OCI-LY7 (cell line): ENCODE measurements around the gene EHF. TPM values are rescaled to one million over a fixed set of nuclear protein-coding genes. Genes with fewer than 3 reads are reported as not detected.

Experiments used
- BruUV-seq: library from RNA; stranded (reverse); fragments of 400-500 nt; replicated peaks from 2 replicates; lab custom pipeline; 2021; lab: Mats Ljungman, UMichigan
- CTCF ChIA-PET: fragments of 300-600 bp; sonication (Branson Sonifier 250); formaldehyde crosslinking; loops from one replicate; lab custom pipeline; 2022; ENCODE audit warnings: antibody characterized with exemption; ENCODE audit not compliant: unreplicated experiment; lab: Charles Lee
- POLR2A ChIA-PET: fragments of 300-600 bp; sonication (Branson Sonifier 250); formaldehyde crosslinking; loops from one replicate; lab custom pipeline; 2022; ENCODE audit warnings: antibody characterized with exemption; lab: Charles Lee
- DNase-seq: peaks from one replicate; pipeline ENCODE4 v3.0.0-alpha.2; 2015; ENCODE audit warnings: low spot score
- H2AFZ ChIP-seq: fragments of 200-600 bp; sonication (generic), shearing (Covaris generic); 2 replicates; pipeline ENCODE4 v1.6.1; 2014; ENCODE audit warnings: mild to moderate bottlenecking, antibody characterized with exemption, low read length, moderate library complexity
- H3K27ac ChIP-seq: fragments of 200-600 bp; sonication (generic); 2 replicates; pipeline ENCODE4 v1.5.1; 2014; ENCODE audit warnings: mixed run types, low read depth, mild to moderate bottlenecking, moderate library complexity, low read length, inconsistent platforms; ENCODE audit not compliant: poor library complexity, severe bottlenecking
- H3K36me3 ChIP-seq: fragments of 200-600 bp; sonication (generic); 2 replicates; pipeline ENCODE4 v1.6.1; 2014; ENCODE audit warnings: mild to moderate bottlenecking, antibody characterized with exemption, low read length, moderate library complexity, mixed read lengths; ENCODE audit not compliant: insufficient read depth
- H3K4me1 ChIP-seq: fragments of 200-600 bp; sonication (generic); 2 replicates; pipeline ENCODE4 v1.5.1; 2014; ENCODE audit warnings: mild to moderate bottlenecking, low read length; ENCODE audit not compliant: insufficient read depth, poor library complexity, severe bottlenecking
- H3K4me2 ChIP-seq: fragments of 200-600 bp; sonication (generic); 2 replicates; pipeline ENCODE4 v1.6.1; 2014; ENCODE audit warnings: mild to moderate bottlenecking, low read length
- H3K4me3 ChIP-seq: fragments of 200-600 bp; sonication (generic); 2 replicates; pipeline ENCODE4 v1.5.1; 2014; ENCODE audit warnings: mild to moderate bottlenecking, low read depth, low read length; ENCODE audit not compliant: poor library complexity, severe bottlenecking
- H3K79me2 ChIP-seq: fragments of 200-600 bp; sonication (generic); 2 replicates; pipeline ENCODE4 v1.6.1; 2016; ENCODE audit warnings: low read depth, mild to moderate bottlenecking, low read length, moderate library complexity, mixed read lengths; ENCODE audit not compliant: insufficient read depth
- H3K9me2 ChIP-seq: fragments of 200-600 bp; sonication (generic); 2 replicates; pipeline ENCODE4 v1.6.1; 2016; ENCODE audit warnings: mild to moderate bottlenecking, low read length, mixed read lengths; ENCODE audit not compliant: insufficient read depth
- H3K9me3 ChIP-seq: fragments of 200-600 bp; sonication (generic); 2 replicates; pipeline ENCODE4 v1.6.1; 2014; ENCODE audit warnings: mild to moderate bottlenecking, mixed run types, low read length, mixed read lengths
- H4K20me1 ChIP-seq: fragments of 200-600 bp; sonication (generic); 2 replicates; pipeline ENCODE4 v1.6.1; 2014; ENCODE audit warnings: mild to moderate bottlenecking, antibody characterized with exemption, low read length, moderate library complexity, mixed read lengths; ENCODE audit not compliant: insufficient read depth
- EZH2phosphoT487 ChIP-seq: fragments of 200-600 bp; sonication (generic); IDR thresholded peaks from 2 replicates; pipeline ENCODE4 v1.6.1; 2018; ENCODE audit warnings: low read depth, borderline replicate concordance, mild to moderate bottlenecking, mixed run types, antibody characterized with exemption, low read length, moderate library complexity, mixed read lengths
- intact Hi-C: fragments of 100-400 bp; cut with micrococcal nuclease; formaldehyde crosslinking; loops from one replicate; pipeline ENCODE4 v1.10.0; 2022; ENCODE audit not compliant: unreplicated experiment
- total RNA-seq, 2 experiments: library from RNA; depleted of rRNA in 1 of 2; stranded (reverse); fragments of >200 nt in 1 of 2; shearing (Covaris generic) in 1 of 2; gene quantifications; 2 replicates each; pipeline ENCODE4 v1.2.3, GENCODE V29; 2014 to 2022
- TF ChIP-seq, protein P1 (sequence below): fragments of 200-600 bp; sonication (generic); conservative IDR thresholded peaks from 2 replicates; pipeline ENCODE4 v1.5.1; 2014; ENCODE audit warnings: mild to moderate bottlenecking, antibody characterized with exemption, low read length, moderate library complexity, mixed read lengths

The EHF gene
- total RNA-seq, 2 experiments from 2014 or later = not detected

DNA sequence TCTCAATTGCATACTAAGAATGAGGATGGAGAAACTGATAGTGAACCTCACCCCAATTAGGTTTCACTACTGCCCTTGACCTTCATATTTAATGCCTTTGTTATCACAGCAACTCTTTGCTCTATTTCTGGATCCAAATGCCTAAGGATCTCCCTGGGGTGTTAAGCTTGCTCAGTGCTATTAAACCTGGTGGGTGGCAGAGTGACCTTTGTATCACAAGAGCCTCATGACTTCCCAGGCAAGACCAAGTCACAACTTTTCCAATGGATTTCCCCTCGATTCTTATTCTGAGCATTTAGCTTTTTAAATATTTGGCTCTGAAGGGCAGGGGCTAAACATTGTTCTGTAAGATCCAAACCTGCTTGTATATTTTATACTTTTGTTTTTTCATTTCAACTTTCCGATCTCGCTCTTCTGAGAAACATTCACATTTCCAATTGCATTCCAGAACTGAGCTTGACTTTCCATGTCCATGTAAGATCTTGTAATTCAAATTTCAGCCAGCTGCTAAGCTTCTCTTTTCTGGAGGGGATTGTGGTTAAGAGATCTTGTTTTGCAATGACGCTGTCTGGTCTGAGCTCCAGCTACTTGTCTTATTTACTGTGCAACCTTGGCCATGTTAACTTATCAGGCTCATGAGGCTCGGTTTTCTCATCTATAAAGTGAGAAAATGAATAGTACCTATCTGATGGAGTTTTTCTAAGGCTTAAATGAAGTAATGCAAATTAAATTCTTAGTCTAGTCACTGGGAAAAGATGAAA lies 6.4 kb upstream of the EHF start:
- no peak overlapping the region for H3K4me2 ChIP-seq
- no peak for DNase-seq
- no peak overlapping the region for H2AFZ ChIP-seq
- POLR2A ChIA-PET = interaction anchor here (0.5 kb wide), 1 partner anchor 1471 kb away, joined by 3 read pairs; no protein-coding TSS in a partner anchor
- no peaks in the 10 kb centered on the region for H3K79me2 ChIP-seq
- no TSS peak for BruUV-seq
- intact Hi-C loops = no loop called here
- H3K4me3 ChIP-seq = no peak overlapping the region
- H4K20me1 ChIP-seq = no peaks in the 10 kb centered on the region
- H3K9me2 ChIP-seq = no peaks in the 10 kb centered on the region
- H3K4me1 ChIP-seq = no peaks in the 10 kb centered on the region
- TF ChIP-seq EZH2phosphoT487 = no peak
- TF ChIP-seq, protein P1, sequence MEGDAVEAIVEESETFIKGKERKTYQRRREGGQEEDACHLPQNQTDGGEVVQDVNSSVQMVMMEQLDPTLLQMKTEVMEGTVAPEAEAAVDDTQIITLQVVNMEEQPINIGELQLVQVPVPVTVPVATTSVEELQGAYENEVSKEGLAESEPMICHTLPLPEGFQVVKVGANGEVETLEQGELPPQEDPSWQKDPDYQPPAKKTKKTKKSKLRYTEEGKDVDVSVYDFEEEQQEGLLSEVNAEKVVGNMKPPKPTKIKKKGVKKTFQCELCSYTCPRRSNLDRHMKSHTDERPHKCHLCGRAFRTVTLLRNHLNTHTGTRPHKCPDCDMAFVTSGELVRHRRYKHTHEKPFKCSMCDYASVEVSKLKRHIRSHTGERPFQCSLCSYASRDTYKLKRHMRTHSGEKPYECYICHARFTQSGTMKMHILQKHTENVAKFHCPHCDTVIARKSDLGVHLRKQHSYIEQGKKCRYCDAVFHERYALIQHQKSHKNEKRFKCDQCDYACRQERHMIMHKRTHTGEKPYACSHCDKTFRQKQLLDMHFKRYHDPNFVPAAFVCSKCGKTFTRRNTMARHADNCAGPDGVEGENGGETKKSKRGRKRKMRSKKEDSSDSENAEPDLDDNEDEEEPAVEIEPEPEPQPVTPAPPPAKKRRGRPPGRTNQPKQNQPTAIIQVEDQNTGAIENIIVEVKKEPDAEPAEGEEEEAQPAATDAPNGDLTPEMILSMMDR = no peak
- no peak overlapping the region for H3K27ac ChIP-seq
- no peaks in the 10 kb centered on the region for H3K9me3 ChIP-seq
- CTCF ChIA-PET = no interaction called here
- H3K36me3 ChIP-seq = no peaks in the 10 kb centered on the region

DNA sequence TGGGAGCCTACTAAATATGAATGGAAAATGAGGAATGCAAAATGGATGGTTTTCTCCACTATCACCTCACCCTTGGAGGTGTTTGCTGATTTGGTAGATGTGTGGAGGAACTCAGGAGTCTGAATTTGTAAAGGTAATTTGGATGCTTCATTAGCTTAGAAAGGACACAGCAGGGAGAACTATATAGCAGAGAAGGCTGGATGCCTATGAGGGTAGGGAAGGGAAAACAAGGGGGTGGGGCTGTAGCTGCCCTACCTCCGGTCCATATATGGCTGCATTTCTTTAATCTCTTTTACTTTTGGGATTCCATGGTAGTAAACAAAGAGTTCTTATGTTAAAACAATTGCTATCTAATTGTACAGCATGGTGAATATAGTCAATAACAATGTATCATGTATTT lies 4.8 kb upstream of the EHF start:
- H3K4me2 ChIP-seq = no peak overlapping the region
- intact Hi-C loops = no loop called here
- ChIA-PET POLR2A (no interaction called here), CTCF (no interaction called here)
- no TSS peak for BruUV-seq
- H4K20me1 ChIP-seq = no peaks in the 10 kb centered on the region
- no peak overlapping the region for H3K27ac ChIP-seq
- H3K9me3 ChIP-seq = no peaks in the 10 kb centered on the region
- H3K4me1 ChIP-seq = no peaks in the 10 kb centered on the region
- H3K9me2 ChIP-seq = no peaks in the 10 kb centered on the region
- TF ChIP-seq, protein P1 = no peak
- TF ChIP-seq EZH2phosphoT487 = no peak
- no peak for DNase-seq
- no peak overlapping the region for H2AFZ ChIP-seq
- no peak overlapping the region for H3K4me3 ChIP-seq
- H3K79me2 ChIP-seq = no peaks in the 10 kb centered on the region
- H3K36me3 ChIP-seq = no peaks in the 10 kb centered on the region

GRCh38 chr11:34616830-34617504 lies 3.9 kb upstream of the EHF start:
- no peak for TF ChIP-seq EZH2phosphoT487
- TF ChIP-seq, protein P1 = no peak
- Histone ChIP-seq H3K4me1 (no peaks in the 10 kb centered on the region), H3K9me3 (no peaks in the 10 kb centered on the region), H3K9me2 (no peaks in the 10 kb centered on the region), H3K4me2 (no peak overlapping the region), H3K27ac (no peak overlapping the region), H3K79me2 (no peaks in the 10 kb centered on the region), H3K4me3 (no peak overlapping the region), H3K36me3 (no peaks in the 10 kb centered on the region), H2AFZ (no peak overlapping the region), H4K20me1 (no peaks in the 10 kb centered on the region)
- ChIA-PET CTCF (no interaction called here), POLR2A (no interaction called here)
- intact Hi-C loops = no loop called here
- BruUV-seq = no TSS peak
- DNase-seq = no peak
